A549 (cell line): ENCODE measurements around the gene NID1.

ENCODE experiments used
- CEBPB ChIP-seq, 2 experiments: fragments of >200 bp in 1 of 2; sonication (Bioruptor Twin) in 1 of 2; formaldehyde crosslinking in 1 of 2; IDR thresholded peaks; 2 replicates each; pipeline ENCODE4 v1.6.1; 2012 to 2016
- CTCF ChIP-seq: fragments of >200 bp; sonication (Bioruptor Twin); formaldehyde crosslinking; IDR thresholded peaks from 3 replicates; pipeline ENCODE4 v1.5.1; 2016
- ELK1 ChIP-seq: fragments of 150-350 bp; IDR thresholded peaks from 2 replicates; pipeline ENCODE4 v1.6.1; 2014; ENCODE audit warnings: low read depth, mild to moderate bottlenecking, low read length
- EP300 ChIP-seq, 2 experiments: fragments of >200 bp; sonication (Bioruptor Twin); formaldehyde crosslinking; IDR thresholded peaks; 2 replicates in 1 of 2; 3 replicates in 1 of 2; pipeline ENCODE4 v1.6.1; 2016 to 2017
- JUN ChIP-seq, 2 experiments: fragments of >200 bp; sonication (Bioruptor Twin); formaldehyde crosslinking; IDR thresholded peaks; 2 replicates in 1 of 2; 3 replicates in 1 of 2; pipeline ENCODE4 v1.6.1; 2016 to 2017
- JUNB ChIP-seq: fragments of >200 bp; sonication (Bioruptor Twin); formaldehyde crosslinking; IDR thresholded peaks from 2 replicates; pipeline ENCODE4 v1.6.1; 2016
- MAFK ChIP-seq: fragments of 450-650 bp; IDR thresholded peaks from 2 replicates; pipeline ENCODE4 v1.6.1; 2014; ENCODE audit not compliant: partially characterized antibody
- NR3C1 ChIP-seq: fragments of >200 bp; sonication (Bioruptor Twin); formaldehyde crosslinking; IDR thresholded peaks from 3 replicates; pipeline ENCODE4 v1.6.1; 2017
- POLR2A ChIP-seq: IDR thresholded peaks from 2 replicates; pipeline ENCODE4 v1.6.1; 2012; ENCODE audit warnings: mild to moderate bottlenecking, low read length
- RCOR1 ChIP-seq: fragments of 150-350 bp; IDR thresholded peaks from 2 replicates; pipeline ENCODE4 v1.6.1; 2014; ENCODE audit warnings: antibody characterized with exemption, low read length, low read depth
- SMC3 ChIP-seq: fragments of >200 bp; sonication (Bioruptor Twin); formaldehyde crosslinking; IDR thresholded peaks from 3 replicates; pipeline ENCODE4 v1.6.1; 2018; ENCODE audit warnings: inconsistent platforms
- ZNF302 ChIP-seq: fragments of 250-450 bp; sonication (Bioruptor Pico); IDR thresholded peaks from 2 replicates; pipeline ENCODE4 v1.9.0; 2021; ENCODE audit warnings: inconsistent platforms, mild to moderate bottlenecking, moderate library complexity

- no peak for TF ChIP-seq RCOR1
- no peak for TF ChIP-seq EP300 (IDR thresholded peaks at IDR 0.05)
- no peak for TF ChIP-seq JUN (IDR thresholded peaks at IDR 0.05)
- TF ChIP-seq CTCF = no peak
- no peak for TF ChIP-seq SMC3
- no peak for TF ChIP-seq MAFK
- no peak for TF ChIP-seq POLR2A
- no peak for TF ChIP-seq NR3C1
- no peak for TF ChIP-seq ZNF302
- no peak for TF ChIP-seq JUNB
- no peak for TF ChIP-seq ELK1
- TF ChIP-seq CEBPB (IDR thresholded peaks at IDR 0.05) = no peak
These were observed 13.6 kb downstream of the NID1 start for GRCh38 chr1:236051242-236051791.
